ENCODE results near the gene TMEM163. TPM values are rescaled to one million over a fixed set of nuclear protein-coding genes. Genes with fewer than 3 reads are reported as not detected.

TMEM163 gene
- polyA plus RNA-seq, 1 donor from 2014 or later: 3.5 TPM

DNA sequence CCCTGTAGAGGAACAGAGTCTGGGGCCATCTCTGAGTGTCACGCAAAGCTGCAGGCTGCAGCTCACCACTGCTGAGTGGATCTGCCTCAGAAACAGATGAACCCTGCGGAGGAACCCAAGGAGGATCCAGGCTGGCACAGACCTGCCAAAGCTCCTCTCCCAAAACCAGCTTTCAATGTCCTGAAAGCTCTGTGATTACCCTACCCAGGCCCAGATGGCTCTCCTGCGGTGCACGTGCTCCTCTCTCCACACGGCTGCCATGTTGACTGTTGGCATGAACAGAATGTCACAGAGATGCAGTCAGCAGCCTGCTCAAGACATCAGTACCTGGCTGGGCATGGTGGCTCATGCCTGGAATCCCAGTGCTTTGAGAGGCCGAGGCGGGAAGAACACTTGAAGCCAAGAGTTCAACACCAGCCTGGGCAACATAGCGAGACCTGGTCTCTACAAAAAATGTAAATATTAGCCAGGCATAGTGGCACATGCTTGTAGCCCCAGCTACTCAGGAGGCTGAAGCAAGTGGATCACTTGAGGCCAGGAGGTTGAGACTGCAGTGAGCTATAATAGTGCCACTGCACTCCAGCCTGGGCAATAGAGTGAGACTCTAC is 248.1 kb downstream of the TMEM163 start:
- no peak for TF ChIP-seq EP300 (conservative IDR thresholded peaks at IDR 0.05; ENCODE audit: poor library complexity, severe bottlenecking)
- H3K4me2 ChIP-seq (ENCODE audit: low read length): no peak overlapping the region
- no peak overlapping the region for H2AFZ ChIP-seq (ENCODE audit: low read depth, low read length)
- no peaks in the 10 kb centered on the region for H3K36me3 ChIP-seq (ENCODE audit: insufficient read depth, low read length)
- no peaks in the 10 kb centered on the region for H3K9me3 ChIP-seq (ENCODE audit: low read length)
- no peak overlapping the region for H3K27ac ChIP-seq (ENCODE audit: low read length)
- H3F3A ChIP-seq (ENCODE audit: insufficient read depth, low read length, poor library complexity, severe bottlenecking): no peaks in the 10 kb centered on the region
- no peak overlapping the region for H3K9ac ChIP-seq (ENCODE audit: low read length)
- no peaks in the 10 kb centered on the region for H3K79me2 ChIP-seq (replicated peaks; ENCODE audit: insufficient read depth, low read length)
- H3K27me3 ChIP-seq (ENCODE audit: insufficient read depth, low read depth, low read length): no peaks in the 10 kb centered on the region
- H3K4me3 ChIP-seq (ENCODE audit: low read length): no peak overlapping the region
- H4K20me1 ChIP-seq (ENCODE audit: insufficient read depth): no peaks in the 10 kb centered on the region
- H3K9me2 ChIP-seq (ENCODE audit: insufficient read depth, low read length): no peaks in the 10 kb centered on the region

DNA sequence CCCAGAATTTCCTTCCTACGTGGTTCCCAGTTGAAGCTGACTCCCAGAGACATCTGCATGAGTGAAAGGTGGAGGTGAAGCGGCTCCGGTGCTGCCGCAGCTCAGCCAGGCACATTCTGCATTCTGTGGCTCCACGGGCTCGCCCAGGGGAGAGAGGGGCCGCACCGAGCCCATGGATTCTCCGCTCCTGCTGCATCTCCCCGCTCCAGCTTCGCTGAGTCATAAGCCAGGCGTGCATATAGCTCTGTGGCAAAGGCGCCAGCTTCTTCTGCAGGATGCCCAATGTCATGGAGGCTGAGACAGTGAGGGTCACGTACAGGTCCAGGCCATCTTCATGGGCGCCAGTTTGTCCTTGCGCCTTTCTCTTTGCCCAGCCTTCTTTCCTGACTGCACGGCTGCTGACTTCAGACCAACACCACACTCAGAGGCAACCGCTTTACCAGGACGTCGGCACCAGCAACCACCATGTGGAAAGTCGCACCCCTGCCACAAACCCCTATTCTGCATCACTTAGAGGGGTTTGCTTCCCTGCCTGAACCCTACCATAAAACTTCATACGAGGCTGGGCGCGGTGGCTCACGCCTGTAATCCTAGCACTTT is 249.2 kb downstream of the TMEM163 start:
- no peaks in the 10 kb centered on the region for H3K36me3 ChIP-seq (ENCODE audit: insufficient read depth, low read length)
- no peak overlapping the region for H3K9ac ChIP-seq (ENCODE audit: low read length)
- H3K9me3 ChIP-seq (ENCODE audit: low read length): no peaks in the 10 kb centered on the region
- H4K20me1 ChIP-seq (ENCODE audit: insufficient read depth): no peaks in the 10 kb centered on the region
- TF ChIP-seq POLR2AphosphoS5 (IDR thresholded peaks at IDR 0.05) (no peak), EP300 (conservative IDR thresholded peaks at IDR 0.05; ENCODE audit: poor library complexity, severe bottlenecking) (no peak), SMC3 (conservative IDR thresholded peaks at IDR 0.05; ENCODE audit: poor library complexity) (no peak), EZH2 (IDR thresholded peaks at IDR 0.05; ENCODE audit: borderline replicate concordance, insufficient read depth, low read length, poor library complexity, severe bottlenecking) (no peak), MXI1 (conservative IDR thresholded peaks at IDR 0.05; ENCODE audit: poor library complexity, severe bottlenecking) (no peak), RAD21 (conservative IDR thresholded peaks at IDR 0.05) (no peak), TAF1 (IDR thresholded peaks at IDR 0.05; ENCODE audit: low read depth) (no peak)
- TF ChIP-seq, protein P1, sequence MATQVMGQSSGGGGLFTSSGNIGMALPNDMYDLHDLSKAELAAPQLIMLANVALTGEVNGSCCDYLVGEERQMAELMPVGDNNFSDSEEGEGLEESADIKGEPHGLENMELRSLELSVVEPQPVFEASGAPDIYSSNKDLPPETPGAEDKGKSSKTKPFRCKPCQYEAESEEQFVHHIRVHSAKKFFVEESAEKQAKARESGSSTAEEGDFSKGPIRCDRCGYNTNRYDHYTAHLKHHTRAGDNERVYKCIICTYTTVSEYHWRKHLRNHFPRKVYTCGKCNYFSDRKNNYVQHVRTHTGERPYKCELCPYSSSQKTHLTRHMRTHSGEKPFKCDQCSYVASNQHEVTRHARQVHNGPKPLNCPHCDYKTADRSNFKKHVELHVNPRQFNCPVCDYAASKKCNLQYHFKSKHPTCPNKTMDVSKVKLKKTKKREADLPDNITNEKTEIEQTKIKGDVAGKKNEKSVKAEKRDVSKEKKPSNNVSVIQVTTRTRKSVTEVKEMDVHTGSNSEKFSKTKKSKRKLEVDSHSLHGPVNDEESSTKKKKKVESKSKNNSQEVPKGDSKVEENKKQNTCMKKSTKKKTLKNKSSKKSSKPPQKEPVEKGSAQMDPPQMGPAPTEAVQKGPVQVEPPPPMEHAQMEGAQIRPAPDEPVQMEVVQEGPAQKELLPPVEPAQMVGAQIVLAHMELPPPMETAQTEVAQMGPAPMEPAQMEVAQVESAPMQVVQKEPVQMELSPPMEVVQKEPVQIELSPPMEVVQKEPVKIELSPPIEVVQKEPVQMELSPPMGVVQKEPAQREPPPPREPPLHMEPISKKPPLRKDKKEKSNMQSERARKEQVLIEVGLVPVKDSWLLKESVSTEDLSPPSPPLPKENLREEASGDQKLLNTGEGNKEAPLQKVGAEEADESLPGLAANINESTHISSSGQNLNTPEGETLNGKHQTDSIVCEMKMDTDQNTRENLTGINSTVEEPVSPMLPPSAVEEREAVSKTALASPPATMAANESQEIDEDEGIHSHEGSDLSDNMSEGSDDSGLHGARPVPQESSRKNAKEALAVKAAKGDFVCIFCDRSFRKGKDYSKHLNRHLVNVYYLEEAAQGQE (IDR thresholded peaks at IDR 0.05; ENCODE audit: borderline replicate concordance): no peak
- TF ChIP-seq, protein P2, sequence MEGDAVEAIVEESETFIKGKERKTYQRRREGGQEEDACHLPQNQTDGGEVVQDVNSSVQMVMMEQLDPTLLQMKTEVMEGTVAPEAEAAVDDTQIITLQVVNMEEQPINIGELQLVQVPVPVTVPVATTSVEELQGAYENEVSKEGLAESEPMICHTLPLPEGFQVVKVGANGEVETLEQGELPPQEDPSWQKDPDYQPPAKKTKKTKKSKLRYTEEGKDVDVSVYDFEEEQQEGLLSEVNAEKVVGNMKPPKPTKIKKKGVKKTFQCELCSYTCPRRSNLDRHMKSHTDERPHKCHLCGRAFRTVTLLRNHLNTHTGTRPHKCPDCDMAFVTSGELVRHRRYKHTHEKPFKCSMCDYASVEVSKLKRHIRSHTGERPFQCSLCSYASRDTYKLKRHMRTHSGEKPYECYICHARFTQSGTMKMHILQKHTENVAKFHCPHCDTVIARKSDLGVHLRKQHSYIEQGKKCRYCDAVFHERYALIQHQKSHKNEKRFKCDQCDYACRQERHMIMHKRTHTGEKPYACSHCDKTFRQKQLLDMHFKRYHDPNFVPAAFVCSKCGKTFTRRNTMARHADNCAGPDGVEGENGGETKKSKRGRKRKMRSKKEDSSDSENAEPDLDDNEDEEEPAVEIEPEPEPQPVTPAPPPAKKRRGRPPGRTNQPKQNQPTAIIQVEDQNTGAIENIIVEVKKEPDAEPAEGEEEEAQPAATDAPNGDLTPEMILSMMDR (IDR thresholded peaks at IDR 0.05; ENCODE audit: poor library complexity, severe bottlenecking): no peak
- no peaks in the 10 kb centered on the region for H3K27me3 ChIP-seq (ENCODE audit: insufficient read depth, low read depth, low read length)
- H3K4me2 ChIP-seq (ENCODE audit: low read length): no peak overlapping the region
- no peak overlapping the region for H3K4me3 ChIP-seq (ENCODE audit: low read length)
- H3K27ac ChIP-seq (ENCODE audit: low read length): no peak overlapping the region
- H3F3A ChIP-seq (ENCODE audit: insufficient read depth, low read length, poor library complexity, severe bottlenecking): no peaks in the 10 kb centered on the region
- H2AFZ ChIP-seq (ENCODE audit: low read depth, low read length): no peak overlapping the region
- no peaks in the 10 kb centered on the region for H3K9me2 ChIP-seq (ENCODE audit: insufficient read depth, low read length)
- no peaks in the 10 kb centered on the region for H3K79me2 ChIP-seq (replicated peaks; ENCODE audit: insufficient read depth, low read length)
